Liver (tissue), 9 donors: Measurements from ENCODE around the gene MID1. TPM values are rescaled to one million over a fixed set of nuclear protein-coding genes. Genes with fewer than 3 reads are reported as not detected.

Experiments
- DNase-seq: peaks from one replicate; pipeline ENCODE4 v3.0.0-alpha.2; 2017; ENCODE audit warnings: low spot score
- H3K27ac ChIP-seq, 2 donors: one replicate each; pipeline ENCODE4 v1.7.0; 2013; ENCODE audit warnings: inconsistent platforms in 2 of 2, low read length in 2 of 2, control low read depth in 1 of 2, low read depth in 1 of 2, mild to moderate bottlenecking in 1 of 2
- H3K27me3 ChIP-seq, 4 donors: one replicate each; pipeline versions ENCODE4 v1.6.1 to v1.7.0; 2013; ENCODE audit warnings: low read length in 3 of 4, inconsistent platforms in 1 of 4, mild to moderate bottlenecking in 1 of 4, moderate library complexity in 1 of 4; ENCODE audit not compliant: control insufficient read depth in 4 of 4, insufficient read depth in 4 of 4
- H3K36me3 ChIP-seq, 4 donors: one replicate each; pipeline versions ENCODE4 v1.6.1 to v1.7.0; 2013; ENCODE audit warnings: low read length in 3 of 4, mild to moderate bottlenecking in 3 of 4, low read depth in 1 of 4, moderate library complexity in 1 of 4; ENCODE audit not compliant: control insufficient read depth in 4 of 4, insufficient read depth in 3 of 4
- H3K4me1 ChIP-seq, 4 donors: one replicate each; pipeline versions ENCODE4 v1.6.1 to v1.7.0; 2013; ENCODE audit warnings: low read length in 3 of 4, mild to moderate bottlenecking in 3 of 4, moderate library complexity in 1 of 4; ENCODE audit not compliant: control insufficient read depth in 4 of 4, insufficient read depth in 4 of 4
- H3K4me3 ChIP-seq, 3 donors: one replicate each; pipeline versions ENCODE4 v1.6.1 to v1.7.0; 2013; ENCODE audit warnings: low read length in 3 of 3, control low read depth in 1 of 3, low read depth in 1 of 3, mild to moderate bottlenecking in 1 of 3
- H3K9ac ChIP-seq, 2 donors: one replicate each; pipeline ENCODE4 v1.7.0; 2013; ENCODE audit warnings: low read length in 2 of 2, mild to moderate bottlenecking in 2 of 2, moderate library complexity in 2 of 2, control low read depth in 1 of 2, low read depth in 1 of 2
- H3K9me3 ChIP-seq, 4 donors: one replicate each; pipeline versions ENCODE4 v1.6.1 to v1.7.0; 2013; ENCODE audit warnings: low read length in 3 of 4; ENCODE audit not compliant: control insufficient read depth in 4 of 4
- ATF3 ChIP-seq: IDR thresholded peaks from 2 replicates; pipeline ENCODE4 v1.6.1; 2016; ENCODE audit warnings: antibody characterized with exemption
- FOXA1 ChIP-seq: IDR thresholded peaks from 2 replicates; pipeline ENCODE4 v1.6.1; 2016; ENCODE audit warnings: antibody characterized with exemption
- FOXA2 ChIP-seq: IDR thresholded peaks from 2 replicates; pipeline ENCODE4 v1.6.1; 2016; ENCODE audit warnings: antibody characterized with exemption
- GABPA ChIP-seq, 2 donors: IDR thresholded peaks in 1 of 2; conservative IDR thresholded peaks in 1 of 2; 2 replicates each; pipeline ENCODE4 v1.6.1; 2016; ENCODE audit warnings: antibody characterized with exemption in 2 of 2, mild to moderate bottlenecking in 1 of 2, moderate library complexity in 1 of 2
- HNF4A ChIP-seq, 2 donors: conservative IDR thresholded peaks; 2 replicates each; pipeline ENCODE4 v1.6.1; 2016; ENCODE audit warnings: antibody characterized with exemption in 2 of 2, mild to moderate bottlenecking in 2 of 2
- JUND ChIP-seq, 2 donors: IDR thresholded peaks; 2 replicates each; pipeline ENCODE4 v1.6.1; 2016; ENCODE audit warnings: antibody characterized with exemption in 2 of 2
- NR2F2 ChIP-seq: IDR thresholded peaks from 2 replicates; pipeline ENCODE4 v1.6.1; 2016; ENCODE audit warnings: antibody characterized with exemption
- RAD21 ChIP-seq, 2 donors: IDR thresholded peaks; 2 replicates each; pipeline ENCODE4 v1.6.1; 2016; ENCODE audit warnings: antibody characterized with exemption in 2 of 2, mild to moderate bottlenecking in 2 of 2
- RXRA ChIP-seq, 2 donors: IDR thresholded peaks; 2 replicates each; pipeline ENCODE4 v1.6.1; 2017 to 2018; ENCODE audit warnings: antibody characterized with exemption in 2 of 2, mild to moderate bottlenecking in 1 of 2
- SP1 ChIP-seq: IDR thresholded peaks from 2 replicates; pipeline ENCODE4 v1.6.1; 2018; ENCODE audit warnings: antibody characterized with exemption, mild to moderate bottlenecking
- TAF1 ChIP-seq: conservative IDR thresholded peaks from 2 replicates; pipeline ENCODE4 v1.6.1; 2016; ENCODE audit warnings: antibody characterized with exemption, mild to moderate bottlenecking
- YY1 ChIP-seq: IDR thresholded peaks from 2 replicates; pipeline ENCODE4 v1.6.1; 2016; ENCODE audit warnings: antibody characterized with exemption, mild to moderate bottlenecking
- WGBS: extraction: QIAGEN DNeasy Blood & Tissue Kit; methylation state at CpG from one replicate; pipeline ENCODE4 v1.1.7; 2013; 5-methylcytosine and 5-hydroxymethylcytosine counted together
- polyA plus RNA-seq, 2 donors: library from polyadenylated mRNA; stranded (reverse) in 1 of 2; unstranded in 1 of 2; fragments of 200-250 nt in 1 of 2; fragments of >200 nt in 1 of 2; fragmentation: Nextera tagmentation in 1 of 2; extraction: Ambion mirVana in 1 of 2; gene quantifications; one replicate each; pipeline versions ENCODE4 v1.2.1 to v1.2.3, GENCODE V29; 2013 to 2015
- total RNA-seq, 2 donors: library from RNA; depleted of rRNA; stranded (reverse); fragments of >200 nt; gene quantifications; one replicate each; pipeline ENCODE4 v1.2.3, GENCODE V29; 2014
- TF ChIP-seq, protein P1 (sequence below): IDR thresholded peaks from 2 replicates; pipeline ENCODE4 v1.6.1; 2016; ENCODE audit warnings: antibody characterized with exemption
- TF ChIP-seq, protein P2 (sequence below): IDR thresholded peaks from 2 replicates; pipeline ENCODE4 v1.6.1; 2016; ENCODE audit warnings: antibody characterized with exemption
- donor health status: healthy.
- donor health status: healthy.
- donor health status: healthy.
- donor health status: healthy.
- donor health status: healthy.

MID1 gene
- total and polyA plus RNA-seq, 4 donors: 1.8 to 7.9 (median 4.2) TPM

DNA sequence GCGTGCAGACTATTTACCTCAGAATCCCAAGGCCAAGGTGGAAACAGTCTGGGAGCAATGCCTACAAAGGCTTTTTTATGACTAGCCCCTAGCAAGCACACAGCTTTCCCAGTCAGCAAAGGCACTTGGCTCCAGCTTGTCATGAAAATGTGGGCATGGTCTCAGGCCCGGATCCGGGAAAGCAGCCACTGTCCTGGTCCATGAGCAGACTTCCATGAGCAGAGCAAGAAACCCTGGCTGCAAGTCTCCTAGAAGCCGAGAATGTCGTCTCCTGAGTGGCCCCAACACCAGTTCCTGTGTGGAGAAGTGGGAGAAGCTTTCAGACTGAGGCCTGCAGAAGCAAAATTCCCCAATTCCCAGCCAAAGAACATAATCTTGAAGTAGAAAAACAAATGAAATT, 190.5 kb downstream of the MID1 start:
- Histone ChIP-seq H3K27me3 (no peaks in the 10 kb centered on the region), H3K4me1 (no peaks in the 10 kb centered on the region), H3K27ac (no peak overlapping the region), H3K9ac (no peak overlapping the region), H3K9me3 (peaks cover 0 to 4% (median 1%) of the 10 kb centered on the region in 4 donors), H3K4me3 (no peak overlapping the region), H3K36me3 (no peaks in the 10 kb centered on the region)
- TF ChIP-seq JUND (IDR thresholded peaks at IDR 0.05) (no peak), FOXA1 (no peak)
- WGBS: 87% methylated on average over 5 of the region's 5 CpGs
- no peak for DNase-seq

- Histone ChIP-seq H3K27me3 (no peaks in the 10 kb centered on the region), H3K27ac (no peak overlapping the region), H3K36me3 (no peaks in the 10 kb centered on the region), H3K9ac (no peak overlapping the region), H3K4me1 (no peaks in the 10 kb centered on the region), H3K4me3 (no peak overlapping the region), H3K9me3 (peaks cover 0 to 10% (median 0%) of the 10 kb centered on the region in 4 donors)
- DNase-seq: no peak
- TF ChIP-seq JUND (IDR thresholded peaks at IDR 0.05) (no peak), SP1 (no peak), GABPA (IDR thresholded peaks at IDR 0.05 in 1 of 2, conservative IDR thresholded peaks at IDR 0.05 in 1 of 2) (no peak), FOXA2 (no peak), YY1 (no peak), TAF1 (no peak), NR2F2 (no peak)
These were observed 193.1 kb downstream of the MID1 start for GRCh38 chrX:10427249-10427648.

GRCh38 chrX:10423716-10424115, 196.7 kb downstream of the MID1 start:
- H3K4me3 ChIP-seq: no peak overlapping the region
- no peak overlapping the region for H3K9ac ChIP-seq
- H3K9me3 ChIP-seq: peaks cover 0 to 12% (median 0%) of the 10 kb centered on the region in 4 donors
- H3K4me1 ChIP-seq: no peaks in the 10 kb centered on the region
- TF ChIP-seq NR2F2: no peak
- no peak for TF ChIP-seq RXRA (IDR thresholded peaks at IDR 0.05)
- no peak for TF ChIP-seq GABPA (IDR thresholded peaks at IDR 0.05 in 1 of 2, conservative IDR thresholded peaks at IDR 0.05 in 1 of 2)
- no peak for TF ChIP-seq SP1
- no peak for TF ChIP-seq FOXA2
- TF ChIP-seq, protein P1, sequence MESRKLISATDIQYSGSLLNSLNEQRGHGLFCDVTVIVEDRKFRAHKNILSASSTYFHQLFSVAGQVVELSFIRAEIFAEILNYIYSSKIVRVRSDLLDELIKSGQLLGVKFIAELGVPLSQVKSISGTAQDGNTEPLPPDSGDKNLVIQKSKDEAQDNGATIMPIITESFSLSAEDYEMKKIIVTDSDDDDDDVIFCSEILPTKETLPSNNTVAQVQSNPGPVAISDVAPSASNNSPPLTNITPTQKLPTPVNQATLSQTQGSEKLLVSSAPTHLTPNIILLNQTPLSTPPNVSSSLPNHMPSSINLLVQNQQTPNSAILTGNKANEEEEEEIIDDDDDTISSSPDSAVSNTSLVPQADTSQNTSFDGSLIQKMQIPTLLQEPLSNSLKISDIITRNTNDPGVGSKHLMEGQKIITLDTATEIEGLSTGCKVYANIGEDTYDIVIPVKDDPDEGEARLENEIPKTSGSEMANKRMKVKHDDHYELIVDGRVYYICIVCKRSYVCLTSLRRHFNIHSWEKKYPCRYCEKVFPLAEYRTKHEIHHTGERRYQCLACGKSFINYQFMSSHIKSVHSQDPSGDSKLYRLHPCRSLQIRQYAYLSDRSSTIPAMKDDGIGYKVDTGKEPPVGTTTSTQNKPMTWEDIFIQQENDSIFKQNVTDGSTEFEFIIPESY: no peak
- TF ChIP-seq FOXA1: no peak
- TF ChIP-seq, protein P2, sequence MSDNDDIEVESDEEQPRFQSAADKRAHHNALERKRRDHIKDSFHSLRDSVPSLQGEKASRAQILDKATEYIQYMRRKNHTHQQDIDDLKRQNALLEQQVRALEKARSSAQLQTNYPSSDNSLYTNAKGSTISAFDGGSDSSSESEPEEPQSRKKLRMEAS: no peak
- no peak for TF ChIP-seq ATF3
- no peak for TF ChIP-seq YY1
- TF ChIP-seq HNF4A (conservative IDR thresholded peaks at IDR 0.05): no peak
- no peak for TF ChIP-seq RAD21 (IDR thresholded peaks at IDR 0.05)
- 74% methylated on average over 4 of the region's 4 CpGs for WGBS
- no peaks in the 10 kb centered on the region for H3K36me3 ChIP-seq
- H3K27ac ChIP-seq: no peak overlapping the region
- DNase-seq: no peak
- no peaks in the 10 kb centered on the region for H3K27me3 ChIP-seq
